SHP77 treated with DMSO at 0.1 percent for 48 hours (cell line): Measurements from ENCODE around the gene NFIC.
A peak's percentile ranks its signal among the peaks of the same experiment; 100 is the strongest.
"Not testable (repeated sequence)": the region's sequence is repeated elsewhere in the genome, so short reads cannot be mapped to it uniquely, and the experiment has no call there.

Experiments
- DNase-seq: peaks from one replicate; lab custom pipeline; 2025; lab: John Stamatoyannopoulos, UW

Gene NFIC

DNA sequence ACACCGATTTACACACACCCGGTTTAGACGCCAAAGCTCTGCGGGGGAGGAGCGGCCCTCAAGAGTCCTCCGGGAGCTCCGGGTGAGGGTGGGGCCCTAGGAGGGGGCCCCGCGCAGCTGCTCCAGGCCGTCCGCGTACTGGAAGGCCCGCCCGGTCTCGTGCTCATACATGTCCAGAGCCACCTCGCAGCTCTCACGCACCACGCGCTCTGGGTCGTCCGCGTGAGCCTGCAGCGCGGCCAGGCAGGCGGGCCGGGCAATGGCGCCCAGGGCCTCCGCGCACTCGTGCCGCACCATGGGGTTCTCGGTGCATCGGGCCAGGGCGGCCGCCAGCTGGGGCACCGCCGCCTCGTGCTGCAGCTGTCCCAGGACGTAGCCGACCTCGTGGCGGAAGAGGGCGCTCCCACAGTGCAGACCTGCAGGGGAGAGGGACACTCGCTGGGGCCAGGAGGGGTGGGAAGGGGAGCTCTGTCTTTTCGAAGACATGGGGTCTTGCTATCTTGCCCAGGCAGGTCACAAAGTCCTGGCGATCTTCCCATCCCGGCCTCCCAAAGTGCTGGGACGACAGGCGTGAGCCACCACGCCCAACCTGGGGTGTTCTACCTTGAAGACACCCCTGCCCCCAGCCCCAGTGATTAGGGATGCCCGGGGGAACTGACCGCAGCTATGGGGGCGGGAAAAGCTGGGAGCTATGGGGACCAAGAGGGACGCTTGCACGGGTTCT is 125.2 kb downstream of the NFIC start:
- no peak for DNase-seq

DNA sequence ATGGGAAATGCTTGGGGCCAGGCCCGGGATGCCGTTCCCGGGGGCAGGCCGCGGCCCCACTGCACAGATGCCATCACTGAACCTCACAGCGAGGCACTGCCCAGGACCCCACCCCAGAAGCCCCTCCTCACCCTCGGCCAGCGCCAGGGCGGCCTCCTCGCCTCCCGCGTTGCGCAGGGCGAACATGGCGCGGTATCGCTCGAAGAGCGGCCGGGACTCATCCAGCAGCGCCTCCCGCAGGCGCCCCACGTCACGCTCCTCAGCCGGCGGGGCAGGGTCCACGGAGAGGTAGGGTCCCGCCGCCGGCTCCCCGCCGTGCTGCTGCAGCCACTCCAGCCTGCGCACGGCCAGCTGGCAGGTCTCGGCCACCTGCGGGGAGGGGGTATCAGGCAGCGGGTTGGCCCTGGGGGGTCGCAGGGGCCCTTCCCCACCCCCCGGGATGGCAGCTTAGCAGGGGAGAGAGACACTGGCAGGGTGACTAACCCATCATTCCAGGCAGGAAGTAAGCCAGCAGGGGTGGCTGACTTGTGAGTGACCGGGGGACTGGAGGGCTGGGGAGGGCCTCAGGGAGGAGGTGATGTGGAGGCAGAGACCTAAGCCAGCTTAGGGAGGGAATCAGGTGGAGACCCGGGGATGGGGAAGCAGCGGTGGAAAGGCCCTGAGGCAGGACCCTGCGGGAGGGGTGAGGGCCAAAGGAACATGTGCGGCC is 125.9 kb downstream of the NFIC start:
- no peak for DNase-seq

DNA sequence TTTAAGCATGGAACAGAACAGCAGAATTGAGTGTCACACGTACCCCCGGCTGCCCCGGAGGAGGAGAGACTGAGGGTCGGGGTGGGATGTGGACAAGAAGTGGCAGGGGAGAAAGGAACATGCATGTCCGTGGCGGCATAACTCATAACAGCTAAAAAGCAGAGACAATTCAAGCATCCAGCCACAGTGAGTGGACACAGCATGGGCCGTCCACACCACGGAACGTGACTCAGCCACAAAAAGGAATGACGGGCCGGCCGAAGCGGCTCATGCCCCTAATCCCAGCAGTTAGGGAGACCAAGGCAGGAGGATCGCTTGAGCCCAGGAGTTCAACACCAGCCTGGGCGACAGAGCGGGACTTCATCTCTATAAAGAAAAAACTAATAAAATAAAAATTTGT is 126.5 kb downstream of the NFIC start:
- DNase-seq = no peak

DNA sequence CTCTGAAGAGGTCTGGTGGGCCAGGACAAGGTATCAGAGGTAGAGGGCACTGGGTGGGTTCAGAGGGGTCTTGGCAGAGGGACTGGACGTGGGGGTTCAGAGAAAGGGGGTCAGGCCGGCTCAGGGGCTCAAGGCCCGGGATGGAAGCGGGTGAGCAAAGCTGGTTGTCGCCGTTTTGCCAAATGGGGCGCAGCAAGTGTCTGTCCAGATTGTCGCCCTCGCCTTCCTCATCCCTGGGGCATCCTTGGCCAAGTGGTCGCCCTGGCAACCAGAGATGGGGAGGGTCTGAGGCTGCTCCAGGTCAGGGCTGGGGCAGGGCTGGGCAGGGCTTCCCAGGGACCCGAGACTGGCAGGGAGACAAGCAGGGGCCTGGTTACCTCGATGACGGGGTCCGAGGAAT is 127.3 kb downstream of the NFIC start:
- DNase-seq = no peak

DNA sequence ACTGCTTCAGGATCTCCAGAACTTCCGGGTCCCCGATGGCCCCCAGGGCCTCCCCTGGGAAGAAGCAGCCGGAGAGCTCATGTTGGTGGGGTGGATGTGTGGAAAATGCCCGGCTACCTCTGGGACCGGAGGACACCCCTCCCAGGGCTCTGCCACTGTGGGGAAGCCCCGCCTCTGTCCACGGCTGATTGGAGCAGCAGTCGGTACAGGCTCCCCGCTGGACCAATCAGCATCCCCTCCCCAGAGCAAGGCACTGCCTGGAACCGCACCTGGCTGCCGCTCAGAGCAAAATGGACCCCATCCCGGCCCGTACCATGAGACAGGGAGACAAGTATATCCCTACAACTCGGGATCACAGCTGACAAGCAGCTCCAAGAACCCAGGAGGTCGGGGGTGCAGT is 127.7 kb downstream of the NFIC start:
- DNase-seq = no peak

DNA sequence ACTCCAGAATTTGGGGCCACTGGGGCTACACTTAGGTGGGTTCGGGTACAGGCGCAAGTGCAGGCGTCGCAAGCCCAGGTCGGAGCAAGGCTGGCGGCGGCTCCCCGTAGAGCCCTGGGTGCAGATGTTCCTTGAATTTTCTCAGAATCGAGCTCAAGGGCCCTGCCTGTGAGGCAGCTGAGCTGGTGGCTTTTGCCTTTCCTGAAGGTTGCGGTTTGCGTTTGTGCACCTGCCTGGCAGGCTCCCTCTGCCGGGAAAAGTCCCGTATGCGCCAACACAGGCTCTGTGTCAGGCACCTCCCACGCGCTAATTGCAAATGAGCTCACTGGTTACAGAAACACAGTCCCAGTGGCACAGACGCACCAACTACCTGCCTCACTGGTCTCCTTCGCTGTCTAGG is 128.2 kb downstream of the NFIC start:
- no peak for DNase-seq

DNA sequence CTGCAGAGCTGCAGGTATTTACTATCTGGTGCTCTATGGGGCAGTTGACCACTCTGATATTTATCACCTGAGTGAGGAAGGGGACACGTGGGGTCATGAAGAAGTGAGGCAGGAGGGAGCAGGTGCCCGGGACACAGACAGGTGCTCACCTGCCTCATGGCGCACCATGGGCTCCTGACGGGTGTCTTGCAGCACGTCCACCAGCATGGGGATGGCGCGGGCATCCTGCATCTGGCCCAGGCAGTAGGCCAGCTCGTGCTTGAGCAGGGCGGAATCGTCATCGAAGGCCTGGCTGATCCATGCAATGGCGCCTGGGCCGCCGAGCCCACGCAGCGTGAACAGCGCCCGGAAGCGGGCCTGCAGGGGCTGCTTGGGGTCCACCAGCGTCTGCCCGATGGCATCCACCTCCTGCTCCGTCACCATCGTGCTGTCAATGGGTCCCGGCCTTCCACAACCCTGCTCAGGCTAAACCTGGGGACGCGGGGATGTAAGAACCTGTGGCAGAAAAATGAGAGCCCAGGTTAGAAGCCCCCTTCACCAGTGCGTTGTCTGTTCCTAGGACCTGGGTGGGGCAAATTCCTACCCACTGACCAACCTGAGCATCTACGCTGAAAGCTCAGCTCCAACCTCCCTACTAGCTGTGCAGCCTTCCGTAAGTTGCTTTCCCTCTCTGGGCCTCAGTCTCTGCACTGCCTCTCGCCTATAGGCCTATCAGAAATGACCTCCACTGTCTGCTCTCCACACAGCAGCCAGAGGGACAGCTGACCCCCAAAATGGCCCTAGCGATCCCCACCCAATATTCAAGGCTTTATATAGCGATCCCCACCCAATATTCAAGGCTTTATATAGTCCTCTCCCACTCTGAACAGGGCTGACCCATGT is 130.2 kb downstream of the NFIC start:
- DNase-seq = no peak

DNA sequence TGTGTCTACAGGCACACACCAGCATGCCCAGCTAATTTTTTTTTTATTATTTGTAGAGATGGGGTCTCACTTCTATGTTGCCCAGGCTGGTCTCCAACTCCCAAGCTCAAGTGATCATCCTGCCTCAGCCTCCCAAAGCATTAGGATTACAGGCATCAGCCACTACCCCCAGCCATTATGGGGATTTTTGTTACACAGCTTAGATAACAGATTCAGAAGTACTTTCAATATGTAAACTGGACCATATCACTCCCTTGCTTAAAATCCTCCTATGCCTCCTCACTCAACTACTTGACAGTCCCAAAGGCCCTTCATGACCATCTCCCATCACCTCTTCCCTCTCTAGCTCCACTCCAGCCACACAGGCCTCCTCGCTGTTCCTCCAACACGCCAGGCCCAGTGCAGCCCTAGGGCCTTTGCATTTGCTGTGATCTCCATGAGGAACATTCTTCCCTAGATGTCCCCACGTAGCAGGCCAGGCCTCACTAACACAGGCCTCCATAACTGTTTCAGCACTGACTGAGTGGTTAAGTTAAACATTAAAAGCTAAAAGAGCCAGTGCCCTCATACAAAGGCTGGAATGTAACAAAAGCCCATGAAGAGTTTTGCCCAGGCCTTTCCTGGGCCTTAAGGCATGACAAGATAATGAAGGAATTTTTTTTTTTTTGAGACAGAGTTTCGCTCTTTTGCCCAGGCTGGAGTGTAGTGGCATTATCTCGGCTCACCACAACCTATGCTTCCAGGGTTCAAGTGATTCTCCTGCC is 131.6 kb downstream of the NFIC start:
- no peak for DNase-seq

DNA sequence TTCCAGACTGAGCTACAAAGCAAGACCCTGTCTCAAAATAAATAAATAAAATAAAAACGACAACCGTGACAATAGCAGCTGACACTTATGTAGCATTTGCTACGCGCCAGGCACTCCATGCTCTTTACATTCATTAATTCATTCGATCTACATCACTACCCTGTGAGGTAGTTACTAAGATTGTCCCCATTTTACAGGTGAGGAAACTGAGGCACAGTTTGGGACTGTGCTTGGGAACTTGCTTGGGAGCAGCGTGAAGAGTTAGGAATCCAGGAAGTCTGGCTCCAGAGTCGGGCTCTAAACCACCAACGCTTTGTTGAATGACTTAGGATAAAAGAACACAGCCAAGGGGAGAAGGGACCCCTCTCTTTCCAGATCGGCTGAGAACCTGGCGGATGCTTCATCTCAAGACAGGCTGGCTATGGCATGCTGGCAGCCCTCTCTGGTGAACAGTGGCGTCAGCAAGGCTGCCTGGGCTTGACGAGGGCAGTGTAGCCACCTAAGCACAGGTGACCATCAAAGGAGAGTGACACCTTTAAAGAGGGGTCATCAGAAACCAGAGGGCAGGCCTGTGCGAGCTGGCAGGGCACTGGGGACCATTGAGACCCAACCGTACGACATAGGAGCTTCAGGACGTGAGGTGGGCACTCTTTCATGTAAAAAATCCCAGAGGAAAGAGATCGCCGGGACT is 133.5 kb downstream of the NFIC start:
- no peak for DNase-seq

DNA sequence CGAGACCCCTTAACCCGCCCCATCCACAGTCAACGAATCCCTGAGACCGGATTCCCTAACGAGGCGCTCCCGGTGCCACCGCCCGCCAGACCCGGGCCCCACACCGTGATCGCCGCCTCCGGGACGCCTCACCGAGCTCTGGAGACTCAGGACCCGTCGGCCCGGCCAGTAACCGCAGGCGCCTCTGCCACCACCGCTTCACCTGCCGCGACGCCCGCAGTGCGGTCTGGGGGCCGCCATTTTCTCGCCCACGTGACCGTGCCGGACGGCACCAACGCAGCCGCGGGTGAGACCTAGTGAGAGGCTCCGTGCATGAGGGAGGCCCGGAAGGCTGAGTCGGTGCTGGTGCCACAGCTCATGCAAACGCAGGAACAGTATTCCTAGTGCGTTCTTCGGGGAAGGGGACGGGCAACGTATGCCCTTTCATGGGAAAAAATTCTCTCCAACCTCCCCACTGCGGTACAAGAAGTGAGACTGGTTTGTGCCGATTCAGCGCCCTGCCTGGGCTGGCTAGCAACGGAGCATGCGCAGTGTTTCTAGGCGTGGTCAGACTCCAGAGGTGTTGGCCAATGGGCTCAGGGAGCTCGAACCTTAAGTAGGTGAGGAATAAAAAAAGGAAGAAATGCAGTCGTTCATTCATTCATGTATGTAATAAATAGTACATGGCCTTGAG is 134.2 kb downstream of the NFIC start, which contains the start of gene DOHH:
TSS of gene DOHH (minus strand) at position 246 of the 673 bp plus-strand sequence. CDS start 3,860 bp downstream, outside the sequence.
- peak; percentile 97 for DNase-seq

DNA sequence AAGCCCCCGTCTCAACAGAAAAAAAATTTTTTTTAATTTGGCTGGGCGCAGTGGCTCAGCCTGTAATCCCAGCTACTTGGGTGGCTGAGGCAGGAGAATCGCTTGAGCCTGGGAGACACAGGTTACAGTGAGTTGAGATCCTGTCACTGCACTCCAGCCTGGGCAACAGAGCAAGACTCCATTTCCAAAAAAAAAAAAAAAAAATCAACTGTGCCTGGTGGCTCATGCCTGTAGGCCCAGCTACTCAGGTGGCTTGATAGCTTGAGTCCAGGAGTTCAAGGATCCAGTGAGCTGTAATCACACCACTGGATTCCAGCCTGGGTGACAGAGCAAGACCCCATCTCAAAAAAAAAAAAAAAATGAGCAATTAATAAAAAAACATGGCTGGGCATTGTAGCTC is 135.4 kb downstream of the NFIC start:
- DNase-seq = no peak

DNA sequence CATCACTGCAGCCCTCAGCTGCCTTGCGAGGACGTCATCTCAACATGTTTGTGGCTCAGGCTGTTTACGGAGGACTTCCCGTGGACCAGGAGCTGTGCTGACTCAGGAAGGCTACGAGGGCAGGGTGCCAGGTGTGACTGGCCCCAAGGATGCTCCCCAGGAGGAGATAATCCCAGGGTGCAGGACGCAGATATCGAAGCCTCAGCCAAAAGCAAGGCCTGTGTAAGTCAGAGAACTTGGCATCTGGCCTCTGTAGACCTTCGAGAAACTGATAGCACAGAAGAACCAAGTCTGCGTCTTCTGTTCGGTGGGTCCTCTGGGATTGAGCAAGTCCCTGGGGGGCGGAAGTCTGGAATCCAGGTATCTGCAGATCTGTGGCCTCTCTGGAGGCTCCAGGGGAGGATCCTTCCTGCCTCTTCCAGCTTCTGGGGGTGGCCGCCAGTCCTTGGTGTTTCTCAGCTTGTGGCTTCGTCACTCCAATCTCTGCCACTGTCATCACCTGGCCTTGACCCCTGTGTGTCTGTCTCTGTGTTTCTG is 136.7 kb downstream of the NFIC start:
- no peak for DNase-seq

DNA sequence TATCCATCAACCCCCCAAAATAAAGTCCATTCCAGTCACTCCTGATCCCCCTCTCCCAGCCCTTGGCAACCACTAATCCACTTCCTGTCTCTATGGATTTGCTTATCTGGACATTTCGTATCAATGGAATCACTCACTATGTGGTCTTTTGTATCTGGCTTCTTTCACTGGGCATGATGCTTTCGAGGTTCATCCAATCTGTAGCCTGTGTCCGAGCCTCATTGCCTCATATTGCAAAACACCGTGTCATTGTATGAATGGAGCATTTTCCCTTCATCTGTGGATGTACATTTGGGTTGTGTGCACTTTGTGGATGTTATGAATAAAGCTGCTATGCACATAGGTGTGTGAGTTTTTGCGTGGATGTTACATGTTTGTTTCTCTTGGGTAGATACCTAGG is 138.4 kb downstream of the NFIC start:
- no peak for DNase-seq

DNA sequence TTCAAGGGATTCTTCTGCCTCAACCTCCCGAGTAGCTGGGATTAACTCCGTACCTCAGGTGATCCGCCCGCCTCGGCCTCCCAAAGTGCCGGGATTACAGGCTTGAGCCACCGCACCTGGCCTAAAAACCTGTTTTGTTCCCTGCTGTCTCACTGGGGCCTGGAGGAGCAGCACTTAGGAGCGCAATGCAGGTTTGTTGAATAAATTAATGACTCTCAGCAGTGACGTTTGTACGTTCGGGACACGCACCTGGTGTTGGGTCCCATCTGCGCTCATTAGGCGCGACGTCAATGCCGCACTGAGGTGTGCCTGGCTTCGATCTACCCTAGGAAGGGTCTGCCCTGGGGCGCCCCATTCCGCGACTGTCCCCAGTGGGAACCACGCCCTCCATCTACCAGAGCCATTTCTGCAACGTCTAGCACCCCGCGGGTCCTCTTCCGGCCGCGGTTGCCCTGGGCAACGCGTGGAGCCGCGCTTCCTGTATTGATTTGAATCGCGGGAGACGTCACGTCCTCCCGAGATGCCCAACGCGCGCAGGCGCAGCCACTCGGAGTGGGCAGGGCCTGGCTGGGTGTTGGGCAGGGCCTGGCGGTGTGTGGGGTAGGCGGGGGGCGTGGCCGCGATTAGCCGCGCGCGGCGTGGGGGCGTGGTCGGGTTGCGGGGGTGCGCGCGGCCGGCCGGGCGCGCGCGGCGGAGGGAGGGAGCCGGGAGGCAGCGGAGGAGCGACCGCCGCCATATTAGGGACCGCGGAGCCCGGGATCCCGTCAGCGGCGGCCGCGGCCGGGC is 139.4 kb downstream of the NFIC start, which contains the start of gene FZR1:
TSS of gene FZR1 (plus strand) at position 714 of the 786 bp plus-strand sequence. CDS start 16,679 bp downstream, outside the sequence.
- peak; percentile 93 for DNase-seq

DNA sequence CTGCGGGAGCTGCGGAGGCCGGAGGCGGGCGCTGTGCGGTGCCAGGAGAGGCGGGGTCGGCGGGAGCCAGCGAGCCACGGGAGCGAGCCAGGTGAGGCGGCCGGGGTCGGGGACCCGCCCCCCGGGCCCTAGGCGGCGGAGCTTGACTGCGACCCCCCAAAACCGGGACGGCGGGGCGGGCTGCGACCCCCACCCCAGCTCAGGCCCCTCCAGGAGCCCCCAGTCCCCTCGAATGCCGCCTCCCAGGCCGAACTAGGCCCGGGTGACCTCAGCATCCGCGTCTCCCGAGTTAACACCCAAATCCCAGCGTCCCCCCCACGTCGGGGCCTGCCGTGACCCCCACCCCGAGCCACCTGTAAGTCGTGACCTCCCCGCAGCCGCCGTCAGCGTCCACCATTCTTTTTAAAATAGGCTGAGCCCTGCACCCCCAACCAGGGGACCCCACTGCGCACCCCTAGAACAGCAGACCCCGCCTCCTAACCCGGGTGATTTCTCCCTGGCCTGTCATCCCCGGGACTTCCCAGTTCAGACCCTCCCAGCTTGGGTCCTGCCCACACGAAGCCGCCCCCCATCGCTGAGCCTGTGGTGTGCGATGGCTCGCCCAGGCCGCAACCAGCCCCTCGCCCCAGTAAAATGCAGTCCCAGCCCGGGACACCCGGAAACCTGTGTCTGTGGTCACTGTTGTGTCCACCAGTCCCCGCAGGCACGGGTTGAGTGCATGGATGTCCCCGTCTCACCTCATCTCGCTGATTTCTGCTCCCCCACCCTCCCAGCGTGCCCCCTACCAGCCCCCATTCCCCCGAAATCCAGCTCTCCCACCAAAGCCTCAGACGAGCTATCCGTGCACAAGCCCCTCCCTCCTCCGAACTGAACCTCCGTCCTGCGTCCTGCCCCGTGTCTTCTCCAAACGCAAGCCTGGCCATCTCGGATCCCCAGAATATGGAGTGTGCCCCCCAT is 140.3 kb downstream of the NFIC start:
- DNase-seq = no peak

DNA sequence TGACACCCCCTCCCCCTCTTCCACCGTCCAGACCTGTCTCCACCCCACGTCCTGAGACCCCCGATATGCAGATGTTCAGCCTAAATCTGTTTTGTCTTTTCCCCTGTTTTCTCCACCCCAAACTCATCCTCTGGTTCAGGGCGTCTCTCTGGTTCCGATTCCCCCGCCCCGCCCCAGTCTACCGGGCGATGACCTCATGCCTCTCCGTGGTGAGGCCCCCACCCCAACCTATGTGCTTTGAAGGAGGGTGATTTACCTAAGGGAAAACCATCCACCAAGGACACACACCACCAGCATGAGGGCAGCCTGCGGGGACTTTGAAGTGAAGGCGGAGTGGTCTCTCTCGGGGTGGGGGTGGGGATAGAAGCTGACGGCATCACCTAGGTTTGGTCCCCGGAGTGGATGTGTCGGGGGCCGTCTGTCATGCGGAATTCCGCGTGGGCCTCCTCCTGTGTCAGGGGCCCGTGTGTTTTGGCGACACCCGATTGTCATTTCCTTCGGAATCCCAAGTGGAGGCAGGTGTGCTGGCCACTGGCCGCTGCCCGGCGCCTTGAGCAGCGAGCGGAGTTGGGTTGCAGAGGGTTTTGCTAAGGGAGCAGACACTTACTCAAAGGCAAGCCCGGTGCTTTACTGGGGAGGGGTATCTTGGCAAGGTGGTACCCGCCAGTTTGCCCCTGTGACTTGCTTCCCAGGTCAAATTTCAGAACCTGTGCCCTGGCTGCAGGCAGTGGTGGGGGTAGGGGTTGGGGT is 141.2 kb downstream of the NFIC start:
- no peak for DNase-seq

DNA sequence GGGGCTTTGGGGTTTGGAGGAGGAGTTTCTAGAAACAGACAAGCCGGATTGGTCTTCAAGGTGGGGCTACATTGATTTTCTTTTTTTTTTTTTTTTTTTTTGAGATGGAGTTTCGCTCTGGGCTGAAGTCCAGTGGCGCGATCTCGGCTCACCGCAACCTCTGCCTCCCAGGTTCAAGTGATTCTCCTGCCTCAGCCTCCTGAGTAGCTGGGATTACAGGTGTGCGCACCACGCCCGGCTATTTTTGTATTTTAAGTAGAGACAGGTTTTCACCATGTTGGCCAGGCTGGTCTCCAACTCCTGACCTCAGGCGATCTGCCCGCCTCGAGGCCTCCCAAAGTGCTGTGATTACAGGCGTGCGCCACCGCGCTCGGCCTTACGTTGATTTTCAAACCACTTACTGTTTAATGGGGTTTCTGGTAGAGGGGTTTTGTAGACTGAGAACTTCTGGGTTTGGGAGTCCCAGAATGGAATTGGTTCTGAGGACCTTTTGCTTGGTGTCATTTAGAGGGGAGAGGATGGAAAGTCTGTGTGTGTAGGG is 141.8 kb downstream of the NFIC start:
- DNase-seq = not testable (repeated sequence)
